HG02798 (cell line): ENCODE measurements around the gene MMD.
A peak's percentile ranks its signal among the peaks of the same experiment; 100 is the strongest.
"Not testable (repeated sequence)": the region's sequence is repeated elsewhere in the genome, so short reads cannot be mapped to it uniquely, and the experiment has no call there.

Source experiments
- ATAC-seq: cut with Tn5 transposase; IDR thresholded peaks from one replicate; pipeline ENCODE4 v1.9.1; 2021; ENCODE audit warnings: mild to moderate bottlenecking; ENCODE audit not compliant: unreplicated experiment, poor library complexity

The MMD gene

GRCh38 chr17:55424893-55425540 lies 3.4 kb upstream of the MMD start:
- no peak for ATAC-seq

DNA sequence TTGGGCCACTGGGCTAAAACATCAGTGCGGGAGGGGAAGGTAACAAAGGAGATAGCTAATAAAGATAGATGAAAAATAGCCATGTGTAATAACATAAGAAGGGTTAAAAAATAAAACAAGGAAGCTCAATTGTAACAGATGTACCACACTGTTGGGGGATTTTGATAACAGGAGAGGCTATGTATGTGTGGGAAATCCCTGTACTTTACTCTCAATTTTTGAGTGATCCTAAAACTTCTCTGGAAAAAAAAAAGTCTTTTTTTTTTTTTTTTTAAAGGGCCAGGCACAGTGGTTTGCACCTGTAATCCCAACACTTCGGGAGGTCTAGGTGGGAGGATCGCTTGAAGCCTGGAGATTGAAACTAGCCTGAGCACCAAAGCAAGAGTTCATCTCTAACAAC lies 1.9 kb upstream of the MMD start:
- ATAC-seq, result no peak

DNA sequence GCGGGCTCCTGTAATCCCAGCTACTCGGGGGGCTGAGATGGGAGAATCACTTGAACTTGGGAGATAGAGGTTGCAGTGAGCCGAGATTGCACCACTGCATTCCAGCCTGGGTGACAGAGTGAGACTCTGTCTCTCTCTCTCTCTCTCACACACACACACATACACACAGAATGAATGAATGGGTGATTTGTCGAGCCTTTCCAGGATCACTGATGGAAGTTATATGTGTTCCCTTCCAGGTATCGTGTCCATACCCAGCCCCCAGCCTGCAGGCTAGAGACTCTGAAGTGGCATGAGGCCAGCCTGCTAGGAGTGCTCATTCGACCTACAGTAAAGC lies 1.2 kb upstream of the MMD start:
- not testable (repeated sequence) for ATAC-seq

- ATAC-seq, result no peak
These were observed 858 bp downstream of the MMD start for GRCh38 chr17:55420776-55421178.

DNA sequence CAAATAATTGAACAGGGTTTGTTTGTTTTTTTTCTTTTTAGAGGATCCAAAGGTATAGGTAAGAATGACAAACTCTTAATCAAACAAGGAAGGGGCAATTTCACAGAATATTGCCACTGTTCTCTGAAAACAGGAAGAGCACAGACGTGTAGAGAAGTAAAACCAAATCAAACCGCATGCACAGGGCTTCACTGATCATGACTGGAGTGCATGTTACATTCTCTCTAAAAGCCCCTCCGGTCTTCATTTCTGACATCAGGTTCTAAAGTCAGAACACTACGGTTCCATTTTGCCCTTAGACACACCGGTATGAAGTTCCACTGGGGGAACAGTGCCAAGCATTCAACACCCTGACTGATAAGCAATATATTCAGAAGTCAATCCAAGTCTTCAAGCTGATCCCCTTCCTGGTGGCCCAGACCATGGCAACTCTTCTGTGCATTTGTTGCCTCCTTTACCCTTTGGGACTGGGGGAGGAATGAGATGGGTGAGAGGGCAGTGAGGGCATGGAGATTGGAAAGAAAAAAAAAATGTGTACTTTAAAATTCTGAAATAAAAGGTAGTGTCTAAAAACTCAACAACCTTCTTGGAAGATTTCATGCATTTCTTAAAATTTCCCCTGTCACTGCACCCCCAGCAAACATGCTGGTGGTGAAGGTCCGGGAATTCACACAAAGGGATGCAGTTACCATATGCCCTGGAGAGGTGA lies 1.4 kb downstream of the MMD start:
- peak; percentile 23 for ATAC-seq

- ATAC-seq, result no peak
These were observed 3.0 kb downstream of the MMD start for GRCh38 chr17:55418369-55419268.

DNA sequence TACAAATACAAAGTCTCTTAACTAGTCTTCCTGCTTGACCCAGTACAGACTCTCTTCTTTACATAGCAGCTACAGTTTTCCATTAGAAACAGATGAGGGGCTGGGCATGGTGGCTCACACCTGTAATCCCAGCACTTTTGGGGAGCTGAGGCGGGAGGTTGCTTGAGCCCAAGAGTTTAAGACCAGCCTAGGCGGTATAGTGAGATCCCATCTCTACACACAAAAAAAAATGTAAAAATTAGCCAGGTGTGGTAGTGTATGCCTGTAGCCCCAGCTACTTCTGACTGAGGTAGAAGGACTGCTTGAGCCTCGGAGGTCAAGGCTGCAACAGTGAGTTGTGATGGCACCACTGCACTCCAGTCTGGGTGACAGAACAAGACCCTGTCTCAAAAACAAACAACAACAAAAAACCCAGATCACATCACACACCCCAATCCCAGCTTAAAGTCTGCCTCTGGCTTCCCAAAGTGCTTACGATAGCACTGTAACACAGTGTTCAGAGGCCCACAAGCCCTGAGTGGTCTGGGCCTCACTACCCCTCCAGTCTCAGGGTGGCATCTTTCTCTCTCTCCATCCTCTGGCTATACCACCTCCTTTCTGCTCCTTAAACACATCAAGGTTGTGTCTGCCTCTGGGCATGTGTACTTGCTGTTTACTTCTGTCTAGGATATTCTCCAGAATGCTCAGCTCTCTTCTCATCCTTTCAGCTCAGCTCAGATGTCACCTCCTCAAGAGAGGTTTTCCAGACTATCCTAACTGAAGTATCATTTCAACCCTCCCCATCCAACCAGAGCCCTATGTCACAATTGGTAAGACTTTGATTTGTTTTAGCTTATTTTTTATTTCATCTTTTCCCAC lies 4.0 kb downstream of the MMD start:
- no peak for ATAC-seq

DNA sequence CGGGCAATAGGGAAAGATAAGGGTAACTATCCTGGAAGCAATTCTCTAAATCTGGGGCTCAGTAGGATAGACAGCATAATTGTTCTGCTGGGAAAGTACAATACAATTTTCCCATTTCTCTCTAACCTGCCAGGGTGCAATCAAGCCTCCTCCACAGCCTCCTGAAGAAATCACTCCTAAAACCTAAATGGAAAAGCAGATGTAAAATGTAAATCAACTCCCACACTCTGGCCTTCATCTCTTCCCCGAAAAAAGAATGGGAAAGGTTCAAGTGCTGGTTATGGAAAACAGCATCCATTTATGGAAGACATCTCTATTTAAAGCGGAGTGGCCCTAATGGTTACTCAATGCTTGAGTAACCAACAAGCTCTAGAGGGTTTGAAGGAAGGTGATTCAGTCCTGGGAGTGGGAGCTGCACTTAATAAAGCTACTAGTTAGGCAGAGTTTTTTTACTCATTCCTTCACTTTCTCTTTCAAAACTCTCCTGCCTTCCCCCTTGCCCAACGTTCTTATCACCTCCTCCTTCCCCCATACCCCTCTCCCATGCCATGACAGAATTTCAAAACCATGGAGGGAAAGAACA lies 5.1 kb downstream of the MMD start:
- no peak for ATAC-seq

- no peak for ATAC-seq
These were observed 5.6 kb downstream of the MMD start for GRCh38 chr17:55416000-55416399.

DNA sequence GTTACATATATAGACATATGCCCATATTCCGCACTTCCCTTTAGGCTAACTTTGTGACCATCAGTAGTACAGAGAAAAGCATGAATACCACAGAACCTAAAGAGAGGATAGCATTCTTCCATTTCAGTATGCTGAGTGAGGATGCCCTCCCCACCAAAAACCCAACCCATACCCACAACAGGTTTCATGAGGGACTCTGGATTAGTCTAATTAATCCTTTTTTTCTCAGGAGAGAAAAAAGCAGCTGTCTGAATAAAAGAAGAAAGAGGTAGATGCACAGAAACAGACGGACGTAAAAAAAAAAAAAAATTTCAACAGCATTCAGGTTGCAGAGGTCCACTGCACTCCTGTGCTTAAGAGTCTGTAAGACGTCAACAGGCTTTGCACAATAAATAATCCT lies 6.7 kb downstream of the MMD start:
- no peak for ATAC-seq

DNA sequence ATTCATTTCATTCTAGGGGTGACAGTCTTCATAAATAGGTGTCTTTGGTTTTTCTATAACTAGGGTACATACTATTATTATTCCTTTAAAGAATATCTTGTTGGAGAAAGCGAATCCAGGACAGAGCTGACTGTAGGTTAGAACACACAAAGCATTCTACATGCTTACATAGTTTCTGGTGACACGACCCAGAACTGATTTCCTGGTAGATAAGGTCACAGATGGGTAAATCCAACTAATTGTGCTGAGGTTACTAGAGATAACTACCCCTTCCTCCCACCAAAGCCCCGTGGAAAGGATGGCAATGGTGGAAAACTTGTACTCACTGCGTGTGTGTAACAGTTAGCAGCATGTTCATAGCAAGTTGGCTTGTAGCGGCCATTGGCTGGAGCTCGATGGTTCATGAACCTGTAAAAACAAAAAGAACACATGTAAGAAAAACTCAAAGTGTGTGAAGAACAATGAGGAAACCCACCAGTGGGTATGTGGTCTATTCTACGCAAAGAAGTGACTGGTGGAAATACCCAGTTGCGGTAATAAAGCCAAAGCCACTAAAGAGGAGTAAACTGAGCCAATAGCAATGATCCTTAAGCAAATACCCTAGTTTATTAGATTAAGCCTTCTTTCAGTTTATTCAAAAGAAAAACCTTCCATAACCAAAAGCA lies 7.7 kb downstream of the MMD start:
- ATAC-seq, result no peak

- no peak for ATAC-seq
These were observed 10.2 kb downstream of the MMD start for GRCh38 chr17:55411463-55411855.

DNA sequence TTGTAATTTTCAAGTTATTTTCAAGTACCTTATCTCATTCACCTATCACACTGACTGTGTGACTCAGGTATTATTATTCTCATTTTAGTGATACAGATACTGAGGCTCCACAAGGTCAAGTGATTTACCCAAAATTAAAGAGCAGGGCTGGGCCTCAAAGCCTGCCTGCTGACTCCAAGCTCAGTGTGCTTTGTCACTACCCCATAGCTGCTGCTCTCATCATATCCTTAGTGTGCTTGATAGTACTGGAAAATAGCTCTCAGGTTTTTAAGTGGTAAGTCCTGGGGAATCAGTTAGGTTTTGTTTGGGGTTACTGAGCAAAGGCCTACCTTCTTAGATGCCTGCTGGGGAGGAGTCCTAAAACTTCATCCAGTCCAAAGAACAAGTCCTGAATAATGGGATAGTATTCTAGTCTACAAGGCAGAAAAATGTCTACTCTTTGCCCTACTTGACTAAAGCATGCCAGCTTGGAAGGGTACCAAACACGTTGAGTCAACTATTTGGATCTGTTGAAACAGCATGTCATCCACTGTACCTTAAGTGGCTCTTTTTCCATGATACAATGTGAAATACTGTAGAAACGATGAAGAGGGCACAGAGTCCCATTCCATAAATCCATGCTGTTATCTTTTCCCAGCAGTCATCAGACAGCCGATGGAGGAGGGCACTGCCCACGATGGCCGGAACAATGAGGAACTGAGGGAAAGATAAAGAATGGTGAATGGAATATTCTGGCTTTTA lies 10.7 kb downstream of the MMD start:
- no peak for ATAC-seq

DNA sequence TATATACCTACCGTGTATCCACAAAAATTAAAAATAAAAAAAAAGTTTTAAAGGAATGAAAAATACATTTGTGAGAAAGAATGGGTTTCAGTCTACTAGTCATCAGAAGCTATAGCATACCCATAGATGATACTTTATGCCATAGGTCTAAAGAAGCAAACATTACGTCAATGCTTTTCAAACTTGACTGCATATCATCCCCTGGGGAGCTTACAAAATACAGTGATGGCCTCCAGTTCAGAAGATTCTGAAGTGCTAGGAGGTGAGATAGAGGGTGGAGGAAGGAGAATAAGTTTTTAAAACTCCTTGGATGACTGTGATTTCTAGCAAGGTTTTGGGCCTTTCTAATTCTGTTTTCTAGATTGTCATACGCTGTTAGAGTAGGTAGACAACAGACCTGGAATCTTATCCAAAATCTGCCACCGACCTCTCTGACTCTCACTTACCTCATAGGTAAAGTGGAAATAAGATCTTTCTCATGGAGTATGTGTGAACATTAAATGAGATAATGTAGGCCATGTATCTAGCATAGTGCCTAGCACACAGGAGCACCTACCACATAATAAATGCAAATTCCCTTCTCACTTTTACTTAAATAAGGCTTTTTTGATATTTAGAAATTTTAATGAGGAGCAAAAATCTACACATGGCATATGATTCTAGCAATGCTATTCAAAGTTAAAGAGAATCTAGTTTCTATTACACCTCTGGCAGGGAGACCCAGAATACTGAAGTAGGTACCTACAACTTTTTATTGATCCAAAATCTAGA lies 12.4 kb downstream of the MMD start:
- no peak for ATAC-seq

DNA sequence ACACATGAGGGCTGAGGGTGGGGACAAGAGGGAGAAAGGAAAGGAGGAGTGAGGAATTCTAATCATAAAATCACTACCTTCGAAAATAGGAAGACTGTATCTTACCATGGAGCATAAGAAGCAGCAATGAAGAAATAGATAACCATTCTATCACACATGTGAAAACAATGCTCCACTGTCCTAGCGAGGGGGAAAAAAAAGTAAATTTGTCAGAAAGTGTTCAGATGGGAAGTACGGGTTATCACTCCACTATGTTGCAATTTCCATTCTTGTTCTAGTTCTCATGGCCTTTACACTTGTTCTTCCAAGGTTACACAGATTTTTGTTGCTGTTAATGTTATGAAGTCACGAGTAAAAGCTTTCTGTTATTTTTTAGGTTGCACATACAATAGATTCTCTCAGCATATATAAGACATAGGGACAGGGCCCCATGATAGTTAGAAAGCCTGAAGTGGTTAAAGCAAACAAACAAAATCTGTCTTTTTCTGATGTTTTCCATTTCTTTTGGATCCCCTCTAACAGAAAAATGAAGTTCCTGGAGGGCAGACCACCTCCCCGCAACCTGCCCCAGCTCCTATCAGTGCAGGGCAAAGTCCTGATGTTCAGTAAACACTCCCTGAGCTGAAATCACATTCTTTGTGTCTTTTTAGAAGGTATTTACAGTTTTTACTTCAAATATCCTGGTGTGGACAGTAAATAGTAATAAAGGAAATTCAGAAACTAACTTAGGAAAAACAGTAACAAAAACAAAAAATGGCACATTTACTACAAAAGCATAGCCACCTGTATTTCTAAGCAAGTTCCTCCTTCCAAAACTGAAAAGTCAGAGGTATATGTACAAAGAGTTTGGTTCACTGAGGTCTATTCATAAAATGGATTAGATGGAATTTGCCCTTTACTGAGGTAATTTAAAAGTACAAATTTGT lies 13.7 kb downstream of the MMD start:
- ATAC-seq, result no peak

DNA sequence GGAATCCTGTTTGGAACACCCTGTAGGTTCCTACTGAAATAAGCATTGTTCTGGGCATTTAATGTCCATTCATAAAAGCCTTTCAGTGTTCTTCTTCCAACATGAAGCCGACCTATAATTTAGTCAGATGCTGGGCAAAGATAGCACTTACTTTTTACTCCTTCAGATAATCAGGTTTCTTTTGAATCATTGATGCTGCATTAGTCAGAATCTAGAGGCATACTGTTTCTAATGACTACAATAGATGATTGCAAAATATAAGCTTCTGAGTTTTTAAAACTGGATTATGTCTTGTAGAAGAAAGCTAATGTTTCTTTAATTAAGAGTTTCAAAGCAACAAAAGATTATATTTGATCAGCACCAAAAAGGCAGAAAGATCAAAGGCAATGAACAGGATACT lies 16.0 kb downstream of the MMD start:
- ATAC-seq, result no peak

- not testable (repeated sequence) for ATAC-seq
These were observed 17.4 kb downstream of the MMD start for GRCh38 chr17:55404197-55404596.
